HG02678 (cell line): ENCODE results near the gene VEGFB.
A peak's percentile ranks its signal among the peaks of the same experiment; 100 is the strongest.

ENCODE experiments used
- ATAC-seq: cut with Tn5 transposase; IDR thresholded peaks from one replicate; pipeline ENCODE4 v1.9.1; 2021; ENCODE audit warnings: mild to moderate bottlenecking, moderate library complexity; ENCODE audit not compliant: unreplicated experiment

The VEGFB gene

GRCh38 chr11:64276653-64277431 is 42.5 kb downstream of the VEGFB start:
- no peak for ATAC-seq

DNA sequence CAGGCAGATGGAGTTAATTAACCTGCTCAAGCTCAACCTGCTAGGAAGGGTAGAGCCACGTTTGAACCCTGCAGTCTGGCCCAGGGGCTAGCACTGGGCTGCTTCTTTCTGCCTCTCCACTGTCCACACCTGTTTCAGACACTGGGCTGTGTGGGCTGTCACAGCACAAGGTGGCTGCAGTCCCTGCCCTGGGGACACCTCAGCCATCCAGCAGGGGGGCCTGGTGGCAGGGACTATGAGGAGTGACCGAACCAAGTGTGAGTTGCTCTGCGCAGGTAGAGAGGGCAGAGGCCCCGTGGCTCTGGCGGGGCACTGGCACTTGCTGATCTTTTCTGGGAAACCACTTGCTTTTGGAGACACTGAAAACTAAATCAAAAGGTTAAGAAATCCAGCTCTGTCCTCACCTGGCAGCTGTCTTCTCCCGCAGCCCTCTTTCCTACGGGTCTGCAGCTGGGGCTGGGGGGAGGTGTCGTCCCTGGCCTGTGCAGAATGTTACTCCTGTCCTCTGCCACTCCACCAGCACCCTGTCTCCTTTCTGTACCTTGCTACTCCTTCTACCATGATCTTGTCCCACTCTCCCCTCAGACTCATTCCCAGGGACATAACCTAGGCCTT is 44.3 kb downstream of the VEGFB start:
- no peak for ATAC-seq

DNA sequence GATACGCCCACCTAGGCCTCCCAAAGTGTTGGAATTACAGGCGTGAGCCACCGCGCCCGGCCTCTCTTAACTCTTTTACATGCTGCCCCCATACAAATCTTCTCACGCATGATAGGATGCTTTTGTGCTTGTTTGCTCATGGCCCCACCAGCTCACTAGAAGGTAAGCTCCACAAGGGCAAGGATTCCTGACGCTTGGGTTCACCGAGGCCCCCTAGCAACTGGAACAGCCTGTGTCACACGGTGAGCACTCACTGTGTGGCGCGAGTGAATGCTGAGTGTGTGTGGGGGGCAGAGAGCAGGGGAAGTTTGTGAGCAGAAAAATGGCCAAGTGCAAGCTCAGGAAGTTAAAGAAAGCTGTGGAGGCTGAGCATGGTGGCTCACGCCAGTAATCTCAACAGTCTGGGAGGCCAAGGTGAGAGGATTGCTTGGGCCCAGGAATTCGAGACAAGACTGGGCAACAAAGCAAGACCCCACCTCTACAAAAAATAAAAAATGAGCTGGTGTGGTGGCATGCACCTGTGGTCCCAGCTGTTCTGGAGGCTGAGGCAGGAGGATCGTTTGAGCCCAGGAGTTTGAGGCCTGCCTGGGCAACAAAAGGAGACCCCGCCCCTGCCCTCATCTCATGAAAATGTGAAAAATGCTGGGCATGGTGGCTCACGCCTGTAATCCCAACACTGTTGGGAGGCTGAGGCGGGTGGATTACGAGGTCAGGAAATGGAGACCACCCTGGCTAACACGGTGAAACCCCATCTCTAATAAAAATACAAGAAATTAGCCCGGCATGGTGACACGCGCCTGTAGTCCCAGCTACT is 47.8 kb downstream of the VEGFB start:
- no peak for ATAC-seq

DNA sequence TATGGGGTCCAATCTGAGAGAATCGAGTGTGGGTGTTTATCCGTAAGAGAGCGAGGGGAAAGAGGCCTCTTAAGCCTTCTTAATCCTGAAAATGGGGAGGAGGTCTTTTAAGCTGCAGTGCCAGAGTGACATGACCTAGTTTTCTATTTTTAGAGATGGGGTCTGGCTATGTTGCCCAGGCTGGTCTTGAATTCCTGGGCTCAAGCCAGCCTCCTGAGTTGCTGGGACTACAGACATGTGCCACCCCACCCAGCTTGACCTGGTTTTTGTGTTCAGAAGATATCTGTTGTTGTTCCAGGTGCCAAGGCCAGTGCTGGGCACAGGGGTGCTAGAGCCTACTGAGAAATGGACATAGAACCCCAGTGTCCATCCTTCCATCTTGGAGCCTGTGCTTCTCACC is 48.7 kb downstream of the VEGFB start:
- no peak for ATAC-seq

DNA sequence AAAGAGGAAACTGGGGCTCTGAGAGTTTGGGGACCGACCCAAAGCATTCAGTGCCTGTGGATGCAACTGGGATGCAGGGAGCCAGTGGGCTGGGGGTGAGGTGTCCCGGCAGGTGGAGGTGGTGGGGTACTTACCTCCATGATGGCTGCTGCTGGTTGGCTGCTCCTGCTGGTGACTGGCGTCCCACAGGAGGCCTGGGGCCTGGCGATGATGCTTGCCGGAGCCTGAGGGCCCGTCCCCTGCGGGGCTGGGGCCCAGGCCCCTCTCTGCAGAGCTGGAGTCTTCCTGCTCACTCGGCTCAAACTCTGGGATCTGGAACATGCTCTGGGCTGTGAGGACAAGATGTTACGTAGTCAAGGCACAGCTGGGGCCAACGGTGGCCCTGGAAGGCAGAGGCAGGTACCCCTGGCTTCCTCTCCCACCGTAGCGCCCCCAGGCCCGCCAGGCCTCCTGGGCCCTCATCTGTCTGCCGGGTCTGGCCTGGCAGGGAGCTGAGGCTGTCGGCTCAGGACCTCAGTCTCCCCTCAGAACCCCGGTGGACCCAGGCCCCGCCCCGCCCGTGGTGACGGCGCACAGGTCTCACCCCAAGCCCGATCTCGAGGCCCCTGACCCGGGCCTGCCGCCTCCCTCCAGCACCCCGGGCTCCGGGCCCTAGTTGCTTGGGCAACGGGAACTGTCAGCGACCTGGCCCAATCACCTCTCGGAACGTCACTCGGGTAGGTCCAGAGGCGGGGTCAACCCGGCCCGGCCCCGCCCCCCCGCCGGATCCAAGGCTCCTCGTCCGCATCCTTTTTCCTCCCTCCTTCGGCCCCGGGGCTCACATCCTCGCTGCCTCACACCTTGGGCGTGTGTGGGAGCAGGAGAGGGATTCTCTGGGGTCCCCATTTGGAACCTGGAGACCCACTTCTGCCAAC is 49.9 kb downstream of the VEGFB start, which contains the start of gene BAD:
Gene BAD (minus strand): TSS at position 618 of the 914 bp plus-strand sequence. CDS start 297 bp downstream, at position 321.
- peak; percentile 69 for ATAC-seq

GRCh38 chr11:64284962-64285884 is 50.8 kb downstream of the VEGFB start, which contains the start of gene GPR137:
TSS of gene GPR137 (plus strand) at chr11:64285848. CDS start at chr11:64286525, 677 bp downstream.
- peak; percentile 64 for ATAC-seq

- no peak for ATAC-seq
Observed at GRCh38 chr11:64285885-64286800, 51.8 kb downstream of the VEGFB start.

DNA sequence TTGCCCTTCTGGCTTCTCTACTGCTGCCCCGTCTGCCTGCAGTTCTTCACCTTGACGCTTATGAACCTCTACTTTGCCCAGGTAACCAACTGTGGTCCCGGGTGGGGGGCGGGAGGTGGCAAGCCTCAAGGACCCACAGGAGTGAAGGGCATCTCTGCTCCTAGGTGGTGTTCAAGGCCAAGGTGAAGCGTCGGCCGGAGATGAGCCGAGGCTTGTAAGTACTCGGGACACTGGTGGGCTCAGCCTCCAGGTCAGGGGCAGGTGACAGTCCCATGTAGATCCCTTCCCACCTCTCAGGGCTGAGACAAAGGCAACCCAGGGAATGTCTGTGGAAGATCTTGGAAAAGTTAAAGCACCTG is 52.4 kb downstream of the VEGFB start:
- no peak for ATAC-seq

DNA sequence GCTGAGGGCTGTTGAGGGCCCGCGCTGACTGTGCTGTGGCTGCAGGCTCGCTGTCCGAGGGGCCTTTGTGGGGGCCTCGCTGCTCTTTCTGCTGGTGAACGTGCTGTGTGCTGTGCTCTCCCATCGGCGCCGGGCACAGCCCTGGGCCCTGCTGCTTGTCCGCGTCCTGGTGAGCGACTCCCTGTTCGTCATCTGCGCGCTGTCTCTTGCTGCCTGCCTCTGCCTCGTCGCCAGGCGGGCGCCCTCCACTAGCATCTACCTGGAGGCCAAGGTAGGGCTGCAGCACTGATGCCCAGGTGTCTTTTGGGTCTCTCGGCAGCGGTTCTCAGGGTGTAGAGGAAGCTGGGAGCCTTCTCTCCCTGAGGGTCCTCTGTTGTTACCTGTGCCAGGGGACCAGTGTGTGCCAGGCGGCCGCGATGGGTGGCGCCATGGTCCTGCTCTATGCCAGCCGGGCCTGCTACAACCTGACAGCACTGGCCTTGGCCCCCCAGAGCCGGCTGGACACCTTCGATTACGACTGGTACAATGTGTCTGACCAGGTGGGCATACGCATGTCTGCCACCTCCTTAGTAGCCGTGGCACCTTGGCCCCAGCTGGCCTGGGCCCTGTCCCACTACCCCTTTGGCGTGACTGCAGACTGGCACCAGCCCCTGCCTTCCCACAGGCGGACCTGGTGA is 53.4 kb downstream of the VEGFB start:
- ATAC-seq = no peak

GRCh38 chr11:64288353-64288750 is 54.0 kb downstream of the VEGFB start:
- no peak for ATAC-seq
